Fibroblast of lung (primary cell): ENCODE measurements around the gene ITGAL. TPM values are rescaled to one million over a fixed set of nuclear protein-coding genes. Genes with fewer than 3 reads are reported as not detected.

Source experiments
- DNase-seq, 2 donors: peaks; one replicate each; pipeline versions ENCODE4 v3.0.0 to v3.0.0-alpha.2; 2010; ENCODE audit warnings: low read depth in 2 of 2
- H2AFZ ChIP-seq: 2 replicates; pipeline ENCODE4 v1.5.1; 2012; ENCODE audit warnings: low read length, control low read depth, inconsistent platforms
- H3K27ac ChIP-seq: 2 replicates; pipeline ENCODE4 v1.5.1; 2011; ENCODE audit warnings: low read length, control low read depth; ENCODE audit not compliant: insufficient read depth
- H3K27me3 ChIP-seq: 2 replicates; pipeline ENCODE4 v1.5.1; 2011; ENCODE audit warnings: mild to moderate bottlenecking, low read length; ENCODE audit not compliant: control insufficient read depth, insufficient read depth
- H3K36me3 ChIP-seq: 2 replicates; pipeline ENCODE4 v1.5.1; 2011; ENCODE audit warnings: low read length; ENCODE audit not compliant: control insufficient read depth, insufficient read depth
- H3K4me1 ChIP-seq: 2 replicates; pipeline ENCODE4 v1.5.1; 2011; ENCODE audit warnings: low read length; ENCODE audit not compliant: control insufficient read depth, insufficient read depth; ENCODE audit errors: extremely low read depth
- H3K4me2 ChIP-seq: 2 replicates; pipeline ENCODE4 v1.5.1; 2011; ENCODE audit warnings: low read length, control low read depth; ENCODE audit not compliant: insufficient read depth; ENCODE audit errors: extremely low read depth
- H3K4me3 ChIP-seq, 4 experiments: fragments of 200-600 bp in 1 of 4; sonication (generic) in 1 of 4; replicated peaks in 1 of 4; 2 replicates each; pipeline ENCODE4 v1.5.1; 2011 to 2016; ENCODE audit warnings: low read length in 4 of 4, low read depth in 3 of 4, mild to moderate bottlenecking in 3 of 4, control low read depth in 2 of 4, inconsistent platforms in 1 of 4, mixed read lengths in 1 of 4; ENCODE audit not compliant: insufficient read depth in 1 of 4; ENCODE audit errors: control extremely low read depth in 1 of 4
- H3K79me2 ChIP-seq: 2 replicates; pipeline ENCODE4 v1.5.1; 2012; ENCODE audit warnings: mild to moderate bottlenecking, low read length, inconsistent platforms; ENCODE audit not compliant: control insufficient read depth, insufficient read depth
- H3K9ac ChIP-seq: 2 replicates; pipeline ENCODE4 v1.5.1; 2011; ENCODE audit warnings: mild to moderate bottlenecking, low read length, control low read depth; ENCODE audit not compliant: insufficient read depth
- H3K9me3 ChIP-seq: 2 replicates; pipeline ENCODE4 v1.5.1; 2012; ENCODE audit warnings: low read depth, low read length; ENCODE audit not compliant: control insufficient read depth, insufficient read depth
- H4K20me1 ChIP-seq: 2 replicates; pipeline ENCODE4 v1.5.1; 2011; ENCODE audit warnings: low read length; ENCODE audit not compliant: control insufficient read depth, insufficient read depth; ENCODE audit errors: extremely low read depth
- EZH2 ChIP-seq: IDR thresholded peaks from 2 replicates; pipeline ENCODE4 v1.5.1; 2012; ENCODE audit warnings: low read length, control low read depth, mild to moderate bottlenecking; ENCODE audit errors: missing control alignments
- polyA plus RNA-seq, 2 donors: library from polyadenylated mRNA; depleted of rRNA in 1 of 2; stranded (reverse) in 1 of 2; unstranded in 1 of 2; fragments of >200 nt; gene quantifications; 2 replicates each; pipeline ENCODE4 v1.2.1, GENCODE V29; 2011 to 2012; ENCODE audit warnings: missing spikeins in 1 of 2
- total RNA-seq: library from RNA; depleted of rRNA; stranded (reverse); fragments of >200 nt; gene quantifications from 2 replicates; pipeline ENCODE4 v1.2.1, GENCODE V29; 2014
- TF ChIP-seq, protein P1 (sequence below), 2 donors: IDR thresholded peaks in 1 of 2; conservative IDR thresholded peaks in 1 of 2; 1 replicate in 1 of 2; 2 replicates in 1 of 2; pipeline ENCODE4 v1.5.1; 2011 to 2012; ENCODE audit warnings: low read length in 2 of 2, control low read depth in 1 of 2, inconsistent platforms in 1 of 2, low read depth in 1 of 2, mild to moderate bottlenecking in 1 of 2

The ITGAL gene
- total and polyA plus RNA-seq, 2 donors (not counting 1 experiment from before 2014, with no cell fraction given), result not detected

DNA sequence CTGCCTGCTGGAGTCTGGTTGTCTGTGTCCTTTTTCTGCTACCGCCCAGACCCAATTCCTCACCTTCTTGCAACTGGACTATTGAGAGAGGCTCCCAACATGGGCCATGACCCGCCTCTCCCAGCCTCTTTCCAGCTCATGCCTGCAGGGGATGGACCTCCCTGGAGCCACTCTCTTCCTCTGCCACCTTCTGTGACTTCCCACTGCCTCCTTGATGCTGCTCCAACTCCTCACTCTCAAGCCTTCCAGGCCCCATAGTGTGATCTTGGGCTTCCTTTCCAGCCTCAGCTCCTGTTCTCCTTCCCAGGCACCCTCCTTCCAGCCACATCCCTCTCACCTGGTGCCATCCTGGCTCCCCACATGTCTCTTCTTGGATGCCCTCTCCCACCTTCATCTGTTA lies 42.7 kb downstream of the ITGAL start:
- Histone ChIP-seq H3K9ac (no peak overlapping the region), H3K36me3 (no peaks in the 10 kb centered on the region), H3K4me3 (no peak overlapping the region), H3K27ac (no peak overlapping the region), H3K4me1 (no peaks in the 10 kb centered on the region), H3K9me3 (no peaks in the 10 kb centered on the region), H3K79me2 (no peaks in the 10 kb centered on the region), H4K20me1 (no peaks in the 10 kb centered on the region), H3K27me3 (peaks cover 5% of the 10 kb centered on the region), H2AFZ (no peak overlapping the region), H3K4me2 (no peak overlapping the region)
- no peak for TF ChIP-seq EZH2
- TF ChIP-seq, protein P1, sequence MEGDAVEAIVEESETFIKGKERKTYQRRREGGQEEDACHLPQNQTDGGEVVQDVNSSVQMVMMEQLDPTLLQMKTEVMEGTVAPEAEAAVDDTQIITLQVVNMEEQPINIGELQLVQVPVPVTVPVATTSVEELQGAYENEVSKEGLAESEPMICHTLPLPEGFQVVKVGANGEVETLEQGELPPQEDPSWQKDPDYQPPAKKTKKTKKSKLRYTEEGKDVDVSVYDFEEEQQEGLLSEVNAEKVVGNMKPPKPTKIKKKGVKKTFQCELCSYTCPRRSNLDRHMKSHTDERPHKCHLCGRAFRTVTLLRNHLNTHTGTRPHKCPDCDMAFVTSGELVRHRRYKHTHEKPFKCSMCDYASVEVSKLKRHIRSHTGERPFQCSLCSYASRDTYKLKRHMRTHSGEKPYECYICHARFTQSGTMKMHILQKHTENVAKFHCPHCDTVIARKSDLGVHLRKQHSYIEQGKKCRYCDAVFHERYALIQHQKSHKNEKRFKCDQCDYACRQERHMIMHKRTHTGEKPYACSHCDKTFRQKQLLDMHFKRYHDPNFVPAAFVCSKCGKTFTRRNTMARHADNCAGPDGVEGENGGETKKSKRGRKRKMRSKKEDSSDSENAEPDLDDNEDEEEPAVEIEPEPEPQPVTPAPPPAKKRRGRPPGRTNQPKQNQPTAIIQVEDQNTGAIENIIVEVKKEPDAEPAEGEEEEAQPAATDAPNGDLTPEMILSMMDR (conservative IDR thresholded peaks at IDR 0.05 in 1 of 2, IDR thresholded peaks at IDR 0.05 in 1 of 2; ENCODE audit: low read depth in 1 of 2, low read length in 2 of 2), result no peak
- DNase-seq, result no peak

DNA sequence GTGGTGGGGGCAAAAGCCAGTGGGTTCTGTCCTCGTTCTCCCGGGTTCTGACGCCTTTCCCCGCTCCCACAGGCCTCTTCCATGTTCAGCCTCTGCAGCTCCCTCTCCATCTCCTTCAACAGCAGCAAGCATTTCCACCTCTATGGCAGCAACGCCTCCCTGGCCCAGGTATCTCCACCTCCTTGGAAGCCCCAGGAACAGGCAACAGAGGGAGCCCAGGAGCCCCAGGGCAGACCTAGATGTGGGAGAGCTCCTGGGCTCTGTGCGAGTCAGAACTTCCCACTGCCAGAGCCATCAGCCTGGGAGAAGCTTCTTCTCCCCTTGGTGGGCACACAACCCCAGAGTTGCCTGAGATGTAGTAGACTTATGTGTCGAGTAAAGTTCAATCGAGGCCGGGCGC lies 46.0 kb downstream of the ITGAL start:
- Histone ChIP-seq H2AFZ (no peak overlapping the region), H3K4me3 (no peak overlapping the region), H3K4me1 (no peaks in the 10 kb centered on the region), H3K9ac (no peak overlapping the region), H3K9me3 (no peaks in the 10 kb centered on the region), H3K27me3 (peaks cover under 1% of the 10 kb centered on the region), H3K4me2 (no peak overlapping the region), H3K27ac (no peak overlapping the region), H3K36me3 (no peaks in the 10 kb centered on the region), H4K20me1 (no peaks in the 10 kb centered on the region), H3K79me2 (no peaks in the 10 kb centered on the region)
- no peak for DNase-seq
- TF ChIP-seq, protein P1 (conservative IDR thresholded peaks at IDR 0.05 in 1 of 2, IDR thresholded peaks at IDR 0.05 in 1 of 2; ENCODE audit: low read depth in 1 of 2, low read length in 2 of 2), result no peak
- TF ChIP-seq EZH2, result no peak

DNA sequence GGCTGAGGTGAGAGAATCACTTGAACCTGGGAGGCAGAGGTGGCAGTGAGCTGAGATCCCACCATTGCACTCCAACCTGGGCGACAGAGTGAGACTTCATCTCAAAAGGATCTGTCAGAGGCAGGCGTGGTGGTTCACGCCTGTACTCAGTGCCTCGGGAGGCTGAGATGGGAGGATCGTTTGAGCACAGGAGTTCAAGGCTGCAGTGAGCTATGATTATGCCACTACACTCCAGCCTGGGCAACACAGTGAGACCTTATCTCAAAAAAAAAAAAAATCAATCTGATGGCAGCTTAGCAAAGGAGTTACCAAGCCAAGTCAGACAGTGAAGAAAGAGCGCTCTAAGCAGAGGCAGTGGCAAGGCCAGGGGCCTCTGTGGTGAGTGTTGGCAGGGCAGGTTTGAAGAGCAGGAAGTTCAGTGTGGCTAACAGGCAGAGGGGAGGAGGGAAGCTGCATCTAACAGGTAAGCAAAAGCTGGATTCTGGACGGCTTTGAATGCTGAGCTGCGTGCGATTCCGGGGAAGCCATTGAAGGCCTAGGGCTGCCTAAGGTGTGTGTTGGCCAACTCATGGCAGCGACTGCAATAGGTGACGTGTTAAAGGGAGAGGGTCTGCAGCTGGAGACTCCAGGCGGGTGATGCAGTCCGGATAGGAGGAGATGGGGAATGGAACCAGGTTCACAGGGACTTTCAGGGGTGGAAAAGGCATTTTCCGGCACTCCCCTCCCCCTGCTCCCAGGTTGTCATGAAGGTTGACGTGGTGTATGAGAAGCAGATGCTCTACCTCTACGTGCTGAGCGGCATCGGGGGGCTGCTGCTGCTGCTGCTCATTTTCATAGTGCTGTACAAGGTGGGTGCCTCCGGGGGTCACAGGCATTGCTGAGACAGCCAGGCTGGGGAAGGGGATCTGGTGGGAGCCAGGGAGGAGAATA lies 46.8 kb downstream of the ITGAL start:
- Histone ChIP-seq H4K20me1 (no peaks in the 10 kb centered on the region), H3K4me1 (no peaks in the 10 kb centered on the region), H3K4me3 (no peak overlapping the region), H3K79me2 (no peaks in the 10 kb centered on the region), H3K27me3 (no peaks in the 10 kb centered on the region), H3K9ac (no peak overlapping the region), H3K36me3 (peaks cover under 1% of the 10 kb centered on the region), H3K27ac (no peak overlapping the region), H3K4me2 (no peak overlapping the region), H2AFZ (no peak overlapping the region), H3K9me3 (no peaks in the 10 kb centered on the region)
- DNase-seq, result no peak
- no peak for TF ChIP-seq EZH2
- TF ChIP-seq, protein P1 (conservative IDR thresholded peaks at IDR 0.05 in 1 of 2, IDR thresholded peaks at IDR 0.05 in 1 of 2; ENCODE audit: low read depth in 1 of 2, low read length in 2 of 2), result no peak
